ENCODE measurements around the gene PAK1. TPM values are rescaled to one million over a fixed set of nuclear protein-coding genes. Genes with fewer than 3 reads are reported as not detected.

PAK1 gene
- total and polyA plus RNA-seq, 2 experiments from 2014 or later: 18.4 to 33.1 TPM

DNA sequence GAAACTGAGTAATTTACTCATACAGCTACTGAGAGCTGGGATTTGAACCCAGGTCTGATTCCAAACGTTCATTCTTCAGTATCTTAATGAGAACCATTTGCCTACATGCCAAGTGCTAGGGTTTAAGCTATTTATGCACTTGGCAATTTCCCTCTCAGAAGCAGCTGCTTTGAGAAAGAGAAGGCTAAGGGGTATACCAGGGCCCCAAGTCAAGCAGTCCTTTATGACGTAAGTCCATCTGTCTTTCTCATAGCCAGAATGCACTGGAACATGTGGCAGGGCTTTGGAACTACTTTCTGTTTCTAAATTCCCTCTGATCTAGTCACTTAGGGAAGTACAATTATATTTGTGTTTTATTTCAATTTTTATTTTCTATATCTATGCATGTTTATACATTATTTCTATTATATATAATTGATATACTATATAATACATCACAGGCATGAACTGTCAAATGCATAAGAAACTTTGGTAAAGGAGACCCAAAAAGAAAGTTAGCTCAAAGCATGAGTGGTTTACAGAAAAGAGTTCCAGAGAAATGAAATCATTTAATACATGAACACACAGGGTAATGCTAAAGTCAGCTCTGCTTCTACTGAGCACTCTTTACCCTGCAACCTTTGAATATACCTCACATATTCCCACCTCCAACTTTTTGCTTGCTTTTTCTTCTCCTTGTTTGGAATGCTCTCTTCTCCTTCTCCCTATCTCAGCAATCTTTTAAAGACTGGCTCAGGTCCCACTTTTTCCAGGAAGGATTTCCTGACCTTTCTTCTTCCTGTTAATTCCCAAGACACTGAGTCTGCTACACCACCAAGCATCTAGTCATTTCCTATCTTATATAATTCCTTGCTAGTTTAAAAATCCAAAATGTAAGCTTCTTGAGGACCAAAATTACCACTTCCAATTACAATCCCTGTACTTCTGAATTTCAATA is 91.9 kb downstream of the PAK1 start:
- no peaks in the 10 kb centered on the region for H3K36me3 ChIP-seq
- H3K4me1 ChIP-seq (ENCODE audit: low read depth): no peaks in the 10 kb centered on the region
- H3K27me3 ChIP-seq: no peaks in the 10 kb centered on the region
- DNase-seq (ENCODE audit: low read depth in 1 of 2, low spot score in 1 of 2): peak in 1 of 2 donors; percentile 52
- TF ChIP-seq, protein P1, sequence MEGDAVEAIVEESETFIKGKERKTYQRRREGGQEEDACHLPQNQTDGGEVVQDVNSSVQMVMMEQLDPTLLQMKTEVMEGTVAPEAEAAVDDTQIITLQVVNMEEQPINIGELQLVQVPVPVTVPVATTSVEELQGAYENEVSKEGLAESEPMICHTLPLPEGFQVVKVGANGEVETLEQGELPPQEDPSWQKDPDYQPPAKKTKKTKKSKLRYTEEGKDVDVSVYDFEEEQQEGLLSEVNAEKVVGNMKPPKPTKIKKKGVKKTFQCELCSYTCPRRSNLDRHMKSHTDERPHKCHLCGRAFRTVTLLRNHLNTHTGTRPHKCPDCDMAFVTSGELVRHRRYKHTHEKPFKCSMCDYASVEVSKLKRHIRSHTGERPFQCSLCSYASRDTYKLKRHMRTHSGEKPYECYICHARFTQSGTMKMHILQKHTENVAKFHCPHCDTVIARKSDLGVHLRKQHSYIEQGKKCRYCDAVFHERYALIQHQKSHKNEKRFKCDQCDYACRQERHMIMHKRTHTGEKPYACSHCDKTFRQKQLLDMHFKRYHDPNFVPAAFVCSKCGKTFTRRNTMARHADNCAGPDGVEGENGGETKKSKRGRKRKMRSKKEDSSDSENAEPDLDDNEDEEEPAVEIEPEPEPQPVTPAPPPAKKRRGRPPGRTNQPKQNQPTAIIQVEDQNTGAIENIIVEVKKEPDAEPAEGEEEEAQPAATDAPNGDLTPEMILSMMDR (IDR thresholded peaks at IDR 0.05; ENCODE audit: low read depth, low read length): no peak
- H3K27ac ChIP-seq: no peak overlapping the region
- H3K4me3 ChIP-seq: no peak overlapping the region
- no peaks in the 10 kb centered on the region for H3K9me3 ChIP-seq (ENCODE audit: low read depth)

DNA sequence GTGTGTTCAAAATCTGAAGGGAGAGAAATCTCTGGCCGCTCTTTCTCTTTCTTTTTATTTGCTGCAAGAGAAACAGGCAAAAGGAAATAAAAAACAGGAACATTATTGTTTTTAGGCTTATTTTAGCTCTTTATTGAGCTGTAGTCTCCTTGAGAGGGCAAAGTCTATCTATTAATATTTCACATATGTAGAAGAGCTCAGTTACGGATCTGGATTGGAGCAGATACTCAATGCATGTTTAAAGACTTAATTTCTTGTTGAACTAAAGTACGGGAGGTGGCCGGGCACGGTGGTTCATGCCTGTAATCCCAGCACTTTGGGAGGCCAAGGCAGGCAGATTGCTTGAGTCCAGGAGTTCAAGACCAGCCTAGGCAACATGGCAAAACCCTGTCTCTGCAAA is 94.0 kb downstream of the PAK1 start:
- no peak overlapping the region for H3K27ac ChIP-seq
- no peaks in the 10 kb centered on the region for H3K4me1 ChIP-seq (ENCODE audit: low read depth)
- no peak overlapping the region for H3K4me3 ChIP-seq
- no peak for DNase-seq (ENCODE audit: low read depth in 1 of 2, low spot score in 1 of 2)
- no peaks in the 10 kb centered on the region for H3K36me3 ChIP-seq
- H3K27me3 ChIP-seq: no peaks in the 10 kb centered on the region
- TF ChIP-seq, protein P1 (IDR thresholded peaks at IDR 0.05; ENCODE audit: low read depth, low read length): no peak
- H3K9me3 ChIP-seq (ENCODE audit: low read depth): no peaks in the 10 kb centered on the region

DNA sequence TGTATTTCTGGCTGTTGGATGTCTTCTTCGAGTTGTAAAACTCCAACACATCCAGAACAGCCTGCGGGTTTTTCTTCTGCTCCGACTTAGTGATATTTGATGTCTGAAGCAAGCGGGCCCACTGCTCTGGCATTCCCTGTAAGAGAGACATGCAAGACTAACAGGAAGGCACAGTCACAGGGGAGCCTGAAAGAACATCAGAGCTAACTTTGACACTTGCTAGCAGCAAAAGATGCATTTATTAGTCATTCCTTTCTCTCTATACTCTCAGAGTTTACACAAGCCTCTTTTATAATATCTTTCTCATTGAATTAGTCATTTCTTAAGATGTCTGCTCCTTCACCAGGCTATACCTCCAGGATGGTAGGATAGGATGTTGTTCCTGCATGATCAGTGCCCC is 94.6 kb downstream of the PAK1 start:
- Histone ChIP-seq H3K4me3 (no peak overlapping the region), H3K9me3 (ENCODE audit: low read depth) (no peaks in the 10 kb centered on the region), H3K27ac (peak overlapping the region; percentile 2), H3K4me1 (ENCODE audit: low read depth) (no peaks in the 10 kb centered on the region), H3K27me3 (no peaks in the 10 kb centered on the region), H3K36me3 (no peaks in the 10 kb centered on the region)
- DNase-seq (ENCODE audit: low read depth in 1 of 2, low spot score in 1 of 2): peak in 1 of 2 donors; percentile 18
- TF ChIP-seq, protein P1 (IDR thresholded peaks at IDR 0.05; ENCODE audit: low read depth, low read length): no peak

DNA sequence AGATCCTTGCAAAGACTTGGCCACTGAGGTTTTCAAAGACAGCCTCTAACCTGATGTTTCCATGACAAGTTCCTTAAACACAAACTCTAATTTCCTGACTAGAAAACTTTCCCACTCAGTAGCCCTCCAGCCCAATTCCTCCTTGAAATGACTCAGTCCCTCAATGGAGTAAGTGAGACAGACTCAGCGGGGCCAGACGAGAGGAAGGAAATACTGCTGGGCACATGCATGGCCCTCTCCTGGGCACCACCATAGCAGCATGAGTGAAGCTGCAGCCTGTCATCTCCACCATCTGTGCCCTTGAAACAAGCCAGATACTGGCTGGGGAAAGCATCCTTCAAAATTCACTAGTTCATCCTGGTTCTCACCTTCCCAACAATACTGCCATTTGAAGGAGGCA is 96.2 kb downstream of the PAK1 start:
- H3K4me1 ChIP-seq (ENCODE audit: low read depth): no peaks in the 10 kb centered on the region
- DNase-seq (ENCODE audit: low read depth in 1 of 2, low spot score in 1 of 2): no peak
- H3K27ac ChIP-seq: no peak overlapping the region
- H3K4me3 ChIP-seq: no peak overlapping the region
- H3K27me3 ChIP-seq: no peaks in the 10 kb centered on the region
- no peaks in the 10 kb centered on the region for H3K9me3 ChIP-seq (ENCODE audit: low read depth)
- no peaks in the 10 kb centered on the region for H3K36me3 ChIP-seq
- TF ChIP-seq, protein P1 (IDR thresholded peaks at IDR 0.05; ENCODE audit: low read depth, low read length): no peak

DNA sequence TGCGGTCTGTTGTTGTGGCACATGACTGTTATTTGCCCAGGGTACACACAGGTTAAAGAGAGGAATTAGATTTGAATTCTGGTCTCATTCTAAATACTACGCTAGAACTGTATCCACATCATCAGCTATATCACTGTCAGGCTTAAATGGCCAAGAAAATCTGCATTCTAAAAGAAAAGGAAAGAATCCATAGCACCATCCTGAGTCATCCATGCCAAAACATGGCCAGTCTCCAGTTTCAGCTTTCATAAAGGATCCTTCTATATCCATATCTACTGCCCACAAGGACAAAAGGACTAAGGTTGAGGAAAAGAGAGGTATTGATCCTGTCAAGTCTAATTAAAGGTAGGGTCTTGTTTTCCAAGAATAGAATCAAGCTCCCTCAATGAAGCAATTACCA is 98.8 kb downstream of the PAK1 start:
- H3K36me3 ChIP-seq: no peaks in the 10 kb centered on the region

More for the DNA sequence above, 98.8 kb downstream of the PAK1 start:
- no peaks in the 10 kb centered on the region for H3K4me1 ChIP-seq (ENCODE audit: low read depth)
- peak in 1 of 2 donors; percentile 26 for DNase-seq (ENCODE audit: low read depth in 1 of 2, low spot score in 1 of 2)
- TF ChIP-seq, protein P1 (IDR thresholded peaks at IDR 0.05; ENCODE audit: low read depth, low read length): no peak
- H3K27me3 ChIP-seq: no peaks in the 10 kb centered on the region
- H3K27ac ChIP-seq: no peak overlapping the region
- no peak overlapping the region for H3K4me3 ChIP-seq
- H3K9me3 ChIP-seq (ENCODE audit: low read depth): no peaks in the 10 kb centered on the region

Data from cardiac muscle cell (in vitro differentiated cells and primary cell).